Osteoblast (primary cell): Measurements from ENCODE around the gene URGCP. TPM values are rescaled to one million over a fixed set of nuclear protein-coding genes. Genes with fewer than 3 reads are reported as not detected.

ENCODE experiments used
- DNase-seq: peaks from one replicate; pipeline ENCODE4 v3.0.0; 2011; ENCODE audit warnings: low spot score, mixed read lengths; ENCODE audit not compliant: insufficient read length; ENCODE audit errors: missing footprints
- H2AFZ ChIP-seq: 2 replicates; pipeline ENCODE4 v1.6.0; 2011; ENCODE audit warnings: mild to moderate bottlenecking, low read length
- H3K27ac ChIP-seq: 2 replicates; pipeline ENCODE4 v1.5.1; 2011; ENCODE audit warnings: mild to moderate bottlenecking, low read depth, low read length, moderate library complexity
- H3K27me3 ChIP-seq: 2 replicates; pipeline ENCODE4 v1.6.0; 2012; ENCODE audit warnings: mild to moderate bottlenecking, control low read depth, inconsistent platforms, low read length, moderate library complexity; ENCODE audit not compliant: insufficient read depth
- H3K36me3 ChIP-seq: 2 replicates; pipeline ENCODE4 v1.5.1; 2011; ENCODE audit warnings: mild to moderate bottlenecking, low read length, control low read depth, moderate library complexity; ENCODE audit not compliant: insufficient read depth
- H3K4me1 ChIP-seq: 2 replicates; pipeline ENCODE4 v1.5.1; 2011; ENCODE audit warnings: mild to moderate bottlenecking, low read length, control low read depth, moderate library complexity; ENCODE audit not compliant: insufficient read depth
- H3K4me2 ChIP-seq: 2 replicates; pipeline ENCODE4 v1.6.0; 2011; ENCODE audit warnings: mild to moderate bottlenecking, low read length; ENCODE audit not compliant: insufficient read depth
- H3K4me3 ChIP-seq: fragments of 200-600 bp; sonication (generic); 3 replicates; pipeline ENCODE4 v1.5.1; 2012; ENCODE audit warnings: mild to moderate bottlenecking, low read length, inconsistent platforms; ENCODE audit not compliant: insufficient read depth
- H3K79me2 ChIP-seq: 2 replicates; pipeline ENCODE4 v1.6.0; 2012; ENCODE audit warnings: mild to moderate bottlenecking, low read length, control low read depth, inconsistent platforms; ENCODE audit not compliant: insufficient read depth
- H3K9me3 ChIP-seq: 2 replicates; pipeline ENCODE4 v1.5.1; 2011; ENCODE audit warnings: low read depth, low read length, control low read depth
- H4K20me1 ChIP-seq: 2 replicates; pipeline ENCODE4 v1.6.0; 2012; ENCODE audit warnings: mild to moderate bottlenecking, low read length, control low read depth; ENCODE audit not compliant: insufficient read depth
- CTCF ChIP-seq: IDR thresholded peaks from 2 replicates; pipeline ENCODE4 v1.5.1; 2011; ENCODE audit warnings: mild to moderate bottlenecking, low read depth, low read length, moderate library complexity; ENCODE audit errors: extremely low read depth
- total RNA-seq: library from RNA; depleted of rRNA; stranded (reverse); fragments of >200 nt; gene quantifications from 2 replicates; pipeline ENCODE4 v1.2.3, GENCODE V29; 2012

The URGCP gene
- total RNA-seq, 1 donor, result 30.4 TPM

GRCh38 chr7:43926798-43927123, 20.4 kb upstream of the URGCP start:
- Histone ChIP-seq H3K4me3 (peak overlapping the region; percentile 82), H3K4me1 (peaks cover 10% of the 10 kb centered on the region), H3K27me3 (no peaks in the 10 kb centered on the region), H3K79me2 (no peaks in the 10 kb centered on the region), H3K36me3 (no peaks in the 10 kb centered on the region), H3K9me3 (no peaks in the 10 kb centered on the region), H3K27ac (peak overlapping the region; percentile 78), H3K4me2 (peak overlapping the region; percentile 100), H2AFZ (peak overlapping the region; percentile 98), H4K20me1 (no peaks in the 10 kb centered on the region)
- no peak for TF ChIP-seq CTCF
- DNase-seq, result no peak

GRCh38 chr7:43925984-43926797, 19.8 kb upstream of the URGCP start, which contains the start of gene UBE2D4:
UBE2D4 (plus strand) TSS chr7:43926436; CDS start chr7:43926533, 97 bp downstream.
- Histone ChIP-seq H3K4me3 (peak within 1 kb of the TSS; percentile 82), H2AFZ (peak within 1 kb of the TSS; percentile 98), H3K79me2 (no peaks in the 10 kb centered on the region), H3K9me3 (no peaks in the 10 kb centered on the region), H3K4me2 (peak within 1 kb of the TSS; percentile 100), H4K20me1 (no peaks in the 10 kb centered on the region), H3K4me1 (peaks cover 10% of the 10 kb centered on the region), H3K27ac (peak within 1 kb of the TSS; percentile 78), H3K27me3 (no peaks in the 10 kb centered on the region), H3K36me3 (no peaks in the 10 kb centered on the region)
- TF ChIP-seq CTCF, result no peak
- peak; percentile 96 for DNase-seq

DNA sequence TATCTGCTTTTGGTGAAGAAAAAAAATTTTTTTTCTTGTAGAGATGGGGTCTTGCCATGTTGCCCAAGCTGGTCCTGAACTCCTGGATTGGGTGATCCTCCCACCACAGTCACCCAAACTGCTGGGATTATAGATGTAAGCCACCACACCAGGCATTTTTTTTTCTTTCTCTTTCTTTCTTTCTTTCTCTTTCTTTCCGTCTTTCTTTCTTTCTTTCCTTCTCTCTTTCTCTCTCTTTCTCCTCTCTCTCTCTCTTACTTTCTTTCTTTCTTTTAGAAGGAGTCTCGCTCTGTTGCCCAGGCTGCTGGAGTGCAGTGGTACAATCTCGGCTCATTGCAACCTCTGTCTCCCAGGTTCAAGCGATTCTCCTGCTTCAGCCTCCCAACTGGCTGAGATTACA, 16.3 kb upstream of the URGCP start:
- H2AFZ ChIP-seq, result no peak overlapping the region
- no peak for DNase-seq
- peaks cover 10% of the 10 kb centered on the region for H3K4me1 ChIP-seq
- no peaks in the 10 kb centered on the region for H3K36me3 ChIP-seq
- no peak overlapping the region for H3K4me3 ChIP-seq
- TF ChIP-seq CTCF, result no peak
- no peak overlapping the region for H3K27ac ChIP-seq
- H4K20me1 ChIP-seq, result no peaks in the 10 kb centered on the region
- H3K79me2 ChIP-seq, result no peaks in the 10 kb centered on the region
- no peak overlapping the region for H3K4me2 ChIP-seq
- H3K27me3 ChIP-seq, result no peaks in the 10 kb centered on the region
- H3K9me3 ChIP-seq, result no peaks in the 10 kb centered on the region

DNA sequence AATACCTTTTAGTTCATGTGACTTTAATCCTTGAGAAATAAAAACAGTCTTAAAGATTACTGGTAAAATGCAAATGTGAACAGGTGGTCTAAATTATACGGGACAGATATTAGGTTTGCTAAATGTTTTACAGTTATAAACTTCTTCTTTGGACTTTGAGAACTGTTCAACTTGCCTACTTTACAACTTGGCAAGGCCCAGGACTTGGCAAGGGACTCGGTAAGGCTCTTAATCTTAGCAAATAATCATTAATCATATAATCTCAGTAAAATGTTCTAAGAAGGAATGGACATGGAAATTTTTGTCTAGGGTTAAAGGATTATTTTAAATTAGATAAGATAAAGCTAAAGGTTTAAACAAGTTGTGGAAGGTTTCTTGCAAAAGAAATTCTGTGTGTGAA, 15.0 kb upstream of the URGCP start:
- Histone ChIP-seq H3K4me2 (no peak overlapping the region), H3K9me3 (no peaks in the 10 kb centered on the region), H3K27ac (no peak overlapping the region), H3K27me3 (no peaks in the 10 kb centered on the region), H4K20me1 (no peaks in the 10 kb centered on the region), H3K79me2 (no peaks in the 10 kb centered on the region), H3K36me3 (no peaks in the 10 kb centered on the region), H3K4me1 (peaks cover 6% of the 10 kb centered on the region), H2AFZ (no peak overlapping the region), H3K4me3 (no peak overlapping the region)
- no peak for TF ChIP-seq CTCF
- no peak for DNase-seq
